ENCODE data around the gene ANKH.
"Not testable (repeated sequence)": the region's sequence is repeated elsewhere in the genome, so short reads cannot be mapped to it uniquely, and the experiment has no call there.

The ANKH gene

DNA sequence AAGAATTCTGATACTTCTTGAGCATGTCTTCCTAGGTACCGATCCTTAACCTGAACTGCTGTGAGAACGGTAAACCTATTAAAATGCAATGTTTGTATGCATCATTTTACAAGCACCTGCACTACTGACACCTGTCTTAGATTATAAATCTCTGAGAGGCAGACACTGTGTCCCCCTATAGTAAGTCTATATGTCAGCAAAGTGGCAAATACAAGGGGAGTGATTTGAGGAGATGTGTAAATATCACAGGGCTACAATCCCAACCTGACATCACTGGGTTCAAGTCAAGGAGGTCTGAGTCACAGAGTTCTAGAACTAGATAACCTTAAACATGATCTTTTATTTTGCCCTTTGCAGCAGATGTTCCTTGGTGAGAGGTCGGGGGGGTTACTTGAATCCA, 64.1 kb downstream of the ANKH start:
- Histone ChIP-seq H3K27me3 (ENCODE audit: control insufficient read depth, insufficient read depth, low read length) (no peaks in the 10 kb centered on the region), H3K36me3 (ENCODE audit: insufficient read depth, low read length) (peaks cover 6% of the 10 kb centered on the region), H3K9ac (ENCODE audit: low read depth, low read length) (peak overlapping the region; percentile 66), H3K4me1 (ENCODE audit: control insufficient read depth, insufficient read depth, low read length) (peaks cover 40% of the 10 kb centered on the region), H3K9me3 (replicated peaks; ENCODE audit: low read length) (no peaks in the 10 kb centered on the region), H3K4me3 (ENCODE audit: low read length) (no peak overlapping the region), H3K4me2 (ENCODE audit: low read length) (no peak overlapping the region)

DNA sequence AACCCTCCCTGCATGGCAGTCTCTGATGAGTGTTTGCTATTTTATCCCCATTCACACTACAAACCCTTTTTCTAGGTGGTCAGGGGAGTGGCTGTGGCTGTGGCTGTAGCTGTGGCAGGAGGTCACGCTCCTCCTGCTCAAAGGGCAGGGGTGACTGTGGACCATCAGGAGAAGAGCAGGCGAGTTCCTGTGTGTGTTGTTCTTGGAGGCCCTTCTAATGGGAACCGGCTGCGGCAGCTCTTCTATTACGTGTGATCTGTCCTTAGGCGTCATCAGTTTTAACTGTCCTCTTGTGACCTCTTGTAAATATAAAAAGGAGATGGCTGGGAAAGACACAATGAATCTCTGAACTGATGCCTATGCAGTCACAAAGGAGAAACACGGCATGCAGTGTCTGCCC, 65.1 kb downstream of the ANKH start:
- Histone ChIP-seq H3K4me2 (ENCODE audit: low read length) (peak overlapping the region; percentile 20), H3K9ac (ENCODE audit: low read depth, low read length) (peak overlapping the region; percentile 66), H3K27me3 (ENCODE audit: control insufficient read depth, insufficient read depth, low read length) (no peaks in the 10 kb centered on the region), H3K9me3 (replicated peaks; ENCODE audit: low read length) (no peaks in the 10 kb centered on the region), H3K36me3 (ENCODE audit: insufficient read depth, low read length) (peaks cover 6% of the 10 kb centered on the region), H3K4me3 (ENCODE audit: low read length) (no peak overlapping the region), H3K4me1 (ENCODE audit: control insufficient read depth, insufficient read depth, low read length) (peaks cover 40% of the 10 kb centered on the region)

DNA sequence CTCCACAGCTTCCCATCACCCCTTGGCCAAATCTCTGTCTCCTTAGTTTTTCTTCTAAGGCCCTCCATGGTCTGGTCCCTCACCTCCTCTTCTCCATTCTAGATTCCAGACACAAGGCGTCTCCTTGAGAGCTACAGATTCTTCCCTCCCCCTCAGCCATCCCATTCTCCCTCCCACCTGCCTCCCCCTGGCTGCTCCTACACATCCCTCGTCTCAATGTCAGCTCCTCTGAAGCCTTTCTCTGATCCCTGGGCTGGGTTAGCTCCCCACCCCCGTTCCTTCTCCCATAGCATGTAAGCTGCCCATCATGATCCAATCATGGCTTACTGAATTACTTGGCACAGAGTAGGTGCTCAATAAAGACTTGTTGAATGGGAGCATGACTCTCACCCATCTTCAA, 69.0 kb downstream of the ANKH start:
- Histone ChIP-seq H3K4me3 (ENCODE audit: low read length) (no peak overlapping the region), H3K4me2 (ENCODE audit: low read length) (no peak overlapping the region), H3K9me3 (replicated peaks; ENCODE audit: low read length) (no peaks in the 10 kb centered on the region), H3K27me3 (ENCODE audit: control insufficient read depth, insufficient read depth, low read length) (no peaks in the 10 kb centered on the region), H3K36me3 (ENCODE audit: insufficient read depth, low read length) (peaks cover 6% of the 10 kb centered on the region), H3K9ac (ENCODE audit: low read depth, low read length) (no peak overlapping the region), H3K4me1 (ENCODE audit: control insufficient read depth, insufficient read depth, low read length) (peaks cover 20% of the 10 kb centered on the region)

DNA sequence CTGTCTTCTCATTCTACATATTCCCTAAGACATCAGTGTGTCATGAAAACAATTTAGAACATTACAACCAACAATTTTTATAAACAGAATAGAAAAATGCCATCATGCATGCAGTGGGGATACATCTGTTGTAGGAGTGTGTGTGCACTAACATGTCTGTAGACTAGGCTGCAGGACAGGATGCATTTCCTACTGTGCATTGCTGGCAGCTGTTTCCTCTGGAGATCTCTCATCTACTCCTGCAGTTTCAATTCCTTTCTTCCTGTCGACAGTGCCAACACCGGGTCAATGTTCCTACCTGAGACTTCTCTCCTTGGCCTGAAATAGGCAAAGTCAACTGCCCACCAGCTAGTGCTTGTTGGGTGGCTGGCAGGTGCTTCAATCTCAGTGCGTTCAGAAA, 69.8 kb downstream of the ANKH start:
- Histone ChIP-seq H3K4me1 (ENCODE audit: control insufficient read depth, insufficient read depth, low read length) (peaks cover 12% of the 10 kb centered on the region), H3K36me3 (ENCODE audit: insufficient read depth, low read length) (peaks cover 6% of the 10 kb centered on the region), H3K27me3 (ENCODE audit: control insufficient read depth, insufficient read depth, low read length) (no peaks in the 10 kb centered on the region), H3K9ac (ENCODE audit: low read depth, low read length) (no peak overlapping the region), H3K9me3 (replicated peaks; ENCODE audit: low read length) (no peaks in the 10 kb centered on the region), H3K4me2 (ENCODE audit: low read length) (no peak overlapping the region), H3K4me3 (ENCODE audit: low read length) (no peak overlapping the region)

DNA sequence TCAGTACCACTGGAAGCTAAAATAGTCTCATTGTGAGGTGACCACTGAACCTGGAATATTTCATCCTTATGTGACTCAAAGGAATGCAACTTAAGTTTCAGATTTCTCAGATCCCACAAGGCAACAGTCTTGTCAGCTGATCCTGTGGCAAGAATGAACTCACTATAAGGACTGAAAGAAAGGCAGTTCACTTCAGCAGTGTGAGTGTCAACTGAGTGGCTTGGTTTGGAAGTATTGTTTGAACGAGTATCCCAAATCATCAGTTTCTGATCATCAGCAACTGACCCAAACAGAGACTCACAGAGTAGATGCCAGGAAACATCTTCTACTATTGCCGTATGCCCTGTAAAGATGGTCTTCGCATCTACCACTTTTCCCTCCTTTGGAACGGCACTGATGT, 74.2 kb downstream of the ANKH start:
- not testable (repeated sequence) for H3K36me3 ChIP-seq (ENCODE audit: insufficient read depth, low read length); H3K4me2 ChIP-seq (ENCODE audit: low read length)

DNA sequence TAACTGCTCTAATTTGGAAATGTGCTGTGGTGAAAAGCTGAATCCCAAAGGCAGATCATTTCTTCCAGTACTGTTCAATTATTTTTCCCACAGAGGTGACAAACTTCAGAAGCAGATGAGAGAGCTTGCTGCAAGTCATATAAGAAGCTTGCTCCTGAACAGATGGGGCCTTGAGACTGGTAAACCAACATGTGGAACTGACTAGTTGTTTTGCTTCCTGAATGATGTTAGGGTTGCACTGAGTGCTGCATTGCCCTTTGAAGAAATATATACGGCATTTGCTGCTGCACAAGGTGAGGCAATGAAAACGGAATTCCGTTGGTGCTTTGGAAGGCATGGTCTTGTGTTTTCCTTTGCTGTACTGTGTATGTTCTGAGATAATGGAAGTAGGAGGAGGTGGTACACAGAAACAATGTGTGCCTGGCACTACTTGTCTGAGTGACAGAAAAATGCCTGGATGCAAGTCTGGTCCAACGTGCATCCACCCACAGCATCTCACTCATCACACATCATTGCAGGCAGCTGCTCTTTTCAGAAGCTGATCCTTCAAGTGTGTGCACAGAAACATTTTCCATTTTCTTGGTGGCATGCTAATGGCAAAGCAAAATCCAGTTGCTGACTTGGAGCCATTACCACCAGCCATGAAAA, 76.9 kb downstream of the ANKH start:
- Histone ChIP-seq H3K4me2 (ENCODE audit: low read length) (no peak overlapping the region), H3K9ac (ENCODE audit: low read depth, low read length) (no peak overlapping the region), H3K9me3 (replicated peaks; ENCODE audit: low read length) (no peaks in the 10 kb centered on the region), H3K4me3 (ENCODE audit: low read length) (no peak overlapping the region), H3K27me3 (ENCODE audit: control insufficient read depth, insufficient read depth, low read length) (no peaks in the 10 kb centered on the region), H3K4me1 (ENCODE audit: control insufficient read depth, insufficient read depth, low read length) (peaks cover 13% of the 10 kb centered on the region), H3K36me3 (ENCODE audit: insufficient read depth, low read length) (no peaks in the 10 kb centered on the region)

More for the DNA sequence above, 74.2 kb downstream of the ANKH start:
- not testable (repeated sequence) for H3K9ac ChIP-seq (ENCODE audit: low read depth, low read length); H3K9me3 ChIP-seq (replicated peaks; ENCODE audit: low read length); H3K4me1 ChIP-seq (ENCODE audit: control insufficient read depth, insufficient read depth, low read length); H3K4me3 ChIP-seq (ENCODE audit: low read length); H3K27me3 ChIP-seq (ENCODE audit: control insufficient read depth, insufficient read depth, low read length)

DNA sequence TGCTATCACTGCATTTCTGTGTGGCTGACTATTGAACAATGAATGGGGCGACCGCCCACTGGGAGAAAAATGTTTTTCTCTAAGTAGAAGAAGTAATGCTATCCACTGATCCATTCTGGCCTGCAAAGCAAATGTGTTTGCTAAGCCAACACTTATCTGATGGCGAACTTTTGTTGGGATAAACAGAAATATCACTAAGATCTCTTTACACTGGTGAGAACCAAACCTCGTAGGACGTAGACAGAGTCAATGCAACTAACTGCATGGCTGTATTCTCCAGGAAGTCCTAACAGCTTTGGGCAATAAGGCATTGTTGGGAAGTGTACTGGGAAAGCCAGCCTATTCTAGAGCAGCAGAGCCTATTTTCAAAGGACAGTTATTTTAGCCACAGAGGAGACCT, 77.7 kb downstream of the ANKH start:
- no peaks in the 10 kb centered on the region for H3K36me3 ChIP-seq (ENCODE audit: insufficient read depth, low read length)
- no peak overlapping the region for H3K9ac ChIP-seq (ENCODE audit: low read depth, low read length)
- no peaks in the 10 kb centered on the region for H3K9me3 ChIP-seq (replicated peaks; ENCODE audit: low read length)
- H3K4me1 ChIP-seq (ENCODE audit: control insufficient read depth, insufficient read depth, low read length): peaks cover 13% of the 10 kb centered on the region
- no peaks in the 10 kb centered on the region for H3K27me3 ChIP-seq (ENCODE audit: control insufficient read depth, insufficient read depth, low read length)
- H3K4me3 ChIP-seq (ENCODE audit: low read length): no peak overlapping the region
- H3K4me2 ChIP-seq (ENCODE audit: low read length): no peak overlapping the region

DNA sequence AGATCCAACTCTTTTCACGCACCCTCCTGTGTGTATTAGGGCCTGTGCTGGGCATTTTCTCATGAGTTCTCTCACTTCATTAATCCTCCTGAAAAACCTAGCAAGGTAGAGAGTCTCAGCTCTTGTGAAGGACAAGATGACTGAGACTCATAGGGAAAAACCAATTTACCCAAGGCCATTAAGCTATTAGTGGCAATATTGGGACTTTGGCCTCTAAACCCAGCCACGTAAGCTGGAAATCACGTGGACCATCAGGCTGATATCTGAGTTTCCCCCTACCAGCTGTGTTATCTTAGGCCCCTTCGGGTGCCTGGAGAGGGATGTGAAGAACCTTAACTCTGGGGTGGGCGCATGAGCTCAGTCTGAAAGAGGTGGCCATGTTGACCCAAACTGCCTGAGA, 80.7 kb downstream of the ANKH start:
- Histone ChIP-seq H3K27me3 (ENCODE audit: control insufficient read depth, insufficient read depth, low read length) (no peaks in the 10 kb centered on the region), H3K36me3 (ENCODE audit: insufficient read depth, low read length) (no peaks in the 10 kb centered on the region), H3K9me3 (replicated peaks; ENCODE audit: low read length) (no peaks in the 10 kb centered on the region), H3K9ac (ENCODE audit: low read depth, low read length) (no peak overlapping the region), H3K4me3 (ENCODE audit: low read length) (no peak overlapping the region), H3K4me2 (ENCODE audit: low read length) (no peak overlapping the region), H3K4me1 (ENCODE audit: control insufficient read depth, insufficient read depth, low read length) (peaks cover 13% of the 10 kb centered on the region)

DNA sequence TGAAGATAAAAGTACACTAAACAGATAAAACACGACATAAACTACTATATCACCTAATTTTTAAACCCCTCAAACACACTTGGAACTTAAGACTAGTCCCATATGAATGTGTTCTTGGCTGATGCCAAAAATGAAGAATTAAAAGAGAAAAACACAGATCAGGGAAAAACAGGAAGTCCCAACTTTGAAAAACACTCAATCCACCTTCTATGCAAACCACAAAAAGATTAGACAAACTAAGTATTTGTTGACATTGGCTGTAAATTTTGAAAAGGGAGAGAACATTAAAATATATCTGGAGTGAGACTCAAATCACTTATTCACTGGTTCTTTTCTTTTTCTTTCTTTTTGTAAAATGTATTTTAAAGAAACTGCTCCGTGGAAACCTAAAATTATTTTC, 81.4 kb downstream of the ANKH start:
- Histone ChIP-seq H3K27me3 (ENCODE audit: control insufficient read depth, insufficient read depth, low read length) (no peaks in the 10 kb centered on the region), H3K4me3 (ENCODE audit: low read length) (no peak overlapping the region), H3K9me3 (replicated peaks; ENCODE audit: low read length) (no peaks in the 10 kb centered on the region), H3K36me3 (ENCODE audit: insufficient read depth, low read length) (no peaks in the 10 kb centered on the region), H3K9ac (ENCODE audit: low read depth, low read length) (no peak overlapping the region), H3K4me2 (ENCODE audit: low read length) (peak overlapping the region; percentile 12), H3K4me1 (ENCODE audit: control insufficient read depth, insufficient read depth, low read length) (peaks cover 13% of the 10 kb centered on the region)

DNA sequence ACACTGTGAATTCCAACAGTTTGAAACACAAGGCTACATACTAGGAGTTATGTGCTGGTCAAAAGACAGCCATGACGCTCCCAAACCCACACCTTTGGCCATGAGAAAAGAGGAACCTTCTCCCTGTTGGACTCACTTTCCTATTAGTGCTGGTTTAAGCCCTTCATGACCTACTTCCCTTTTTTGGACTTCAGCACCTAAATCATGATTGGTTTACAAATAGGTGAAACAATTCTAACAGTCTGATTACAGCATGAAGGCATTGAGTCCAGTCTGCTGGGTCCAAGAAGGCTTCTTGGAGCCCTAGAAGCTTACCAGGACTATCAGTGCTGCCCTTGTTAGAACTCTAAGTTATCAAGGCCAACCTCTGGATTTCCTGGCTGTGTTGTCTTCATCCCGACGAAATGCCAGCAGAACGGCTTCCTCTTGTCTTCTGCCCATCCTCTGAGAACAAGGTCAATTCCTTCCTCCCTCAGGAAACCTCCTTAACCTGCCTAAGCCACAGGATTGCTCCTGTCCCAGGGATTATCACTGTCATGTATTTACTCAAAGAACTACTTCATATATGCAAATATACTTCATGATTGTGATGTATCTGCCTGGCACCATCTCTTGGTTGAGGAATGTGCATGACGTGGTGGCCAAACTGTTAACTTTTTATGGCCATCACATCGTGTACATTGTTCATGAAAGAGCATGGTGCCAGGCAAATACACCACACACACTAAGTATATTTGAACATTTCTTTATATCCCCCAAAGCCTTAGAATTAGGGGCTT, 83.6 kb downstream of the ANKH start:
- Histone ChIP-seq H3K9me3 (replicated peaks; ENCODE audit: low read length) (no peaks in the 10 kb centered on the region), H3K9ac (ENCODE audit: low read depth, low read length) (no peak overlapping the region), H3K4me3 (ENCODE audit: low read length) (no peak overlapping the region), H3K4me2 (ENCODE audit: low read length) (no peak overlapping the region), H3K27me3 (ENCODE audit: control insufficient read depth, insufficient read depth, low read length) (no peaks in the 10 kb centered on the region), H3K4me1 (ENCODE audit: control insufficient read depth, insufficient read depth, low read length) (peaks cover 13% of the 10 kb centered on the region), H3K36me3 (ENCODE audit: insufficient read depth, low read length) (no peaks in the 10 kb centered on the region)

DNA sequence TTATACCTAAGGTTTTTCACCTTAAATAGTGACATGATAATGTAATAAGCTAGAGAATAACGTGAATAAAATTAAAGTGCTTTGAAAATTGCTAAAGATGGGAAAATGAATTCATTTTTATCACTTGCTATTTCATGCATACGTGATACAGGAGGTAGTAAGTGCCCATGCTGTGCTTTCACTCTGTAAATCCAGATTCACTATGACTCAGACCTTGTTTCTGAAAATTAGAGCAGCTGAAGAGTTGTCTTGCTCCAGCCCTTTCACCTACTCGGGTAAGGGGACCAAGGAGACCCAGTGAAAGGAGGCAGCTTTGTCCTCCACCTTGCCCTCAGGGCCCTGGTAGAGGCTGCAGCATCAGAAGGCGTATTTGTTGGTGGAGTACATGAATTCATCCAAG, 87.9 kb downstream of the ANKH start:
- H3K27me3 ChIP-seq (ENCODE audit: control insufficient read depth, insufficient read depth, low read length): no peaks in the 10 kb centered on the region
- peaks cover 4% of the 10 kb centered on the region for H3K4me1 ChIP-seq (ENCODE audit: control insufficient read depth, insufficient read depth, low read length)
- no peak overlapping the region for H3K9ac ChIP-seq (ENCODE audit: low read depth, low read length)
- H3K9me3 ChIP-seq (replicated peaks; ENCODE audit: low read length): no peaks in the 10 kb centered on the region
- H3K4me3 ChIP-seq (ENCODE audit: low read length): no peak overlapping the region
- H3K4me2 ChIP-seq (ENCODE audit: low read length): no peak overlapping the region
- no peaks in the 10 kb centered on the region for H3K36me3 ChIP-seq (ENCODE audit: insufficient read depth, low read length)

DNA sequence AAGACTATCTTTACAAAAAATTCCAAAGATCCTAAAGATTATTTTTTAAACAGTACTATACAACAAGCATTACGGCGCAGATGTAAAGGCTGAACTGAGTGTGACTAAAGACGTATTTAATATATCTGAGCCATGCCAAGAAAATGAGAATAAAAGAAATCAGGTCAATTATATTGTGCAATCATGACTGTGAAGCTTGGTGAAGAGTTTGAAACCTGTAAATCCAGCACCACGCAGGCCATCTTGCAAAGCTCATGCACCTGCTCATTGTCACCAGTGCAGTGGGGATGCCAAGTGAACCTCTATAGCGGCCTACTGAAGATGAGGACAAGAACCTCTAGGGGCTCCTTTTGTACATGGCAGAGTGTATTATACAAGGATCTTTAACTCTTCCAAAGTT, 89.0 kb downstream of the ANKH start:
- Histone ChIP-seq H3K4me3 (ENCODE audit: low read length) (no peak overlapping the region), H3K4me2 (ENCODE audit: low read length) (no peak overlapping the region), H3K9ac (ENCODE audit: low read depth, low read length) (no peak overlapping the region), H3K9me3 (replicated peaks; ENCODE audit: low read length) (no peaks in the 10 kb centered on the region), H3K4me1 (ENCODE audit: control insufficient read depth, insufficient read depth, low read length) (peaks cover 4% of the 10 kb centered on the region), H3K36me3 (ENCODE audit: insufficient read depth, low read length) (no peaks in the 10 kb centered on the region), H3K27me3 (ENCODE audit: control insufficient read depth, insufficient read depth, low read length) (no peaks in the 10 kb centered on the region)

Data from skeletal muscle satellite cell (primary cell).